GM18502 (cell line): ENCODE data around the gene C7.

Source experiments
- ATAC-seq: cut with Tn5 transposase; IDR thresholded peaks from one replicate; pipeline ENCODE4 v1.9.1; 2021; ENCODE audit warnings: mild to moderate bottlenecking; ENCODE audit not compliant: unreplicated experiment, poor library complexity

The C7 gene

DNA sequence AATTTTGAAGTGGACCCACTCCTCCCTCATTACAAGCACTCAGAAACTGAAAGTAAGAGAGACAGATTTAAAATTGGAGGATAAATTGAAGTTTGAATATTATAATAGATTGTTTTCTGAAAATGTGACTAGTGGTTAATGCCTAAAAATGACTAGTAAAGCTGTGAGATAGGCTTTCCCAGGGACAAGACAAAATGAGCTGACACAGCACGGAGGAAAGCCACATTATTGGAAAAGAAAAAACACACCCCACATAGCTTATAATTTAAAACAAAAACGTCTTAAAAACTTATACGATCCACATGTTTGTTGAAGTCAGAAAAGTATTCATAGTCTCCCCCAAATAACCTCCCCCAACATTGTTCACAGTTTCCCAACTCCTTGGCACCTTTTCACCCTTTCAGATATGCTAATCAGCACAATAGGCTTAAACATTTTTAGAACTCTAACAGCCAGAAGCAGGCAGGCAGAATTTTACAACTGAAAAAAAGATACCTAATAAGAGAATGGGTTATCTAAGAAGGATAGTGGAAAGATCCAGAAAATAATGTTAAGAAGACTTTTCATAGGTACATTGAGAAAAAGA is 6.1 kb downstream of the C7 start:
- no peak for ATAC-seq

DNA sequence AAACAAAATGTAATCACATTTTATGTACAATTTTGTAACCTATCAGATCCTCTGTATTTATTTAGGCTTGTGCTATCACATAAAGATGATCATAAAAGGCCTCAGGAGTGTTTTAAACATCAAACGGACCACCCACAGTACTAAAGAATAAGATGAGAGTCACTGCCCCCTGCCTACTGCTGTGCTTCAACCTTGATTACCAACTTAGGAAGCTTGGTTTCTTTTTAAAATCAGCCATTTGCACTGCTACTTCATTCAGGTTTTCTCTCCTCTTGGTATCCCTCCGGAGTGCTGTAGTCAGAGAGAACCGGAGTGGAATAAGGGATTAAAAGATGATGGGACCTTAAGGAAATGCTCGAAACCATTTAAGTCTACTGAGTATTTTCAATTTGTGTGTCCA is 6.9 kb downstream of the C7 start:
- ATAC-seq: no peak

DNA sequence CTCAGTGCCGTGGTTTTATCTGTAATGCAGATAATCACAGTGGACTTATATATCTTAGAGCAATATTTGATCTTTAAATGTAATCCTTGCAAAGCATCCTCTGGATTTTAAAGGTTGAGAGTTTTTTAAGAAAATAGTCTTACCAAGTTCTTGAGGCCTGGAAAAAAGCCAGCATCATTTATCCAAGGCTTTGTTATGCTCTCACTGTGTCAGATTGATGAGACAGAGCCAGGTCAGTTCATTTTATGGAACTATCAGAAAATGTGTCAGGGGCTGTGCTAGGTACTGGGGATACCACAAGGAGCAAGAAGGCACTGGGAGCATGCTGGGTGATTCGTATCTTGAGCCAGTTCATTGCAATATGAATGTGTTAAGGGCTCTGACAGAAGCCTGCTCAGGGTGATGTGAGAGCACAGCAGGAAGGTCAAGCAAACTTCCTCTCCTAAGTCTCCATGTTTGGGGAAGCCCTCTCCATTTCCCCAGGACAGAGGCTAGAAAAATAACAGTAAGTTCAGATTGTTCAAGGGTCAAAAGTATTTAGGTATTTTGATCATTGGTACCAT is 19.7 kb downstream of the C7 start:
- no peak for ATAC-seq

DNA sequence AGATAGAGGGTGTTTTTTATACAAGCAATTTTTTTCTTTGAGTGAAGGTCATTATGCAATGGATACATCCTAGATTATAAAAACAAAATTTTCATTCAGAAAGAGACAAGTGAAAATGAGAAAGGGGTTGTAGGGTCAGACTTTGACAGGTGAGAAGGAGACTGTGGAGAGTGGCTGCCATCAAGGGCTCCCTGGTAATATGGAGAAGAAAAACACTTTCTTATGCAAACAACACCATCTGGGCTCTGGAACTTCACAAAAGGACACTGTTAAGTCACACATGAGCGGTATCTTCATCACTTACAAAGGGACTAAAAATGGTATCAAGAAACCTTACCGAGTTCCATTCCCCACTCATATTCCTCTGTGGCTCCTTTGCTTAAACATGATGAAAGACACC is 23.5 kb downstream of the C7 start:
- no peak for ATAC-seq

DNA sequence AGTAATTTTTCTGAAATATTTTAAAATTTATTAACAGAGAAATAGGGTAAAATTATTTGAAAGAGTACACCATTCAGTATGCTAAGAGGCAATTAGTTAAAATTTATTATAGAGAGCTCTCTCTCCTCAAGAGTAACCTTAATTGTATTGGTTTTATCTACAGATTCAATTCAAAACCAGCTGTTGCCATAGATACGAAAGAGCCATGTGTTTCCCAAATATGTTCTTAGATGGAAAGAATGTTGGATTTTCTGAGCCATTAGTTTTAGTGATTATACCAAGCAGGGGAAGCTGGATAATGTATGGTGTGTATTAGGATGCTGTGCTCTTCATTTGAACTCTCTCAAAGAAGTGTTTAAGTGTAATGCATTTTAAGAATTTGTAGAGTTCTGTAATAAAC is 27.8 kb downstream of the C7 start:
- no peak for ATAC-seq

DNA sequence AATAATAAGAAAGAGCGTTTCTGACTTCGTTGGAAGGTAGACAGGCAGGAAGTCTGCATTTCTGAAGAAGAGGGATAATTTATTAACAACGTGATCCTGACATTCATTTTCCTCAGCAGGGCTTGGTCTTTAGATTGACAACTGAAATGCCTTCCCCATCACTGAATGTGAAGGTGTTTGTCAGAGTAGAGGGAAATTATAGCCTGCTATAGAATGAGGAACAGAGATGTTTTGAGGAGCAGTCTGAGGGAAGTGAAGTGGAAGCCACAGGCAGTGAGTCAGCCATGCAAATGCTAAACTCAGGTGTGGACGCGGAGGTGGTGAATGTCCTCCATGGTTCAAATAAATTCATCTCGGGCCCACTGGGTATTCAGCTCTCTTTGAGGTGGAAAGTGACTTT is 30.5 kb downstream of the C7 start:
- peak; percentile 50 for ATAC-seq

DNA sequence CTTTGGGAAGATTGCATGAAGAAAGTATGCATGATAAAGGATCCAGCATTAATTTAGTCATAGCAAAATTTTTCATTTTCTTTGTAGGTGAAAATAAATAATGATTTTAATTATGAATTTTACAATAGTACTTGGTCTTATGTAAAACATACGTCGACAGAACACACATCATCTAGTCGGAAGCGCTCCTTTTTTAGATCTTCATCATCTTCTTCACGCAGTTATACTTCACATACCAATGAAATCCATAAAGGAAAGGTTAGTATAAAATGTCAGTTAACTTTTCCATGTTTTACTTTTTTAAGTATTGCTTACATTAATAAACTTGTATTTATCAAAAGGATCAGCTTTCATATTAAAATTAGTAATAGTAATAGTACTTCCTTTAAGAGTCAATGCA is 35.8 kb downstream of the C7 start:
- ATAC-seq: no peak

DNA sequence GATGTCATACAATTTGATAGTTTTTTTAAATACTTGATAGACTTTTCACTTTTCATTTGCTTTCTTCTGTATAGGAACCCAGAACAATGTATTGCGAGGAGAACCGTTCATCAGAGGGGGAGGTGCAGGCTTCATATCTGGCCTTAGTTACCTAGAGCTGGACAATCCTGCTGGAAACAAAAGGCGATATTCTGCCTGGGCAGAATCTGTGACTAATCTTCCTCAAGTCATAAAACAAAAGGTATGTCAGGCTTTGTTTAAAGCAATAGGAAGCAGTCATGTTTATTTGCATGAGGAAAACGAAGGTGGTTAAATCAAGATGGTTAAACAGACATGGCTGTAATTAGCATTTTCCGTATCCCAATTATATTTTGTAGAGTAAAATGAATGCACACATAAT is 46.0 kb downstream of the C7 start:
- ATAC-seq: no peak

DNA sequence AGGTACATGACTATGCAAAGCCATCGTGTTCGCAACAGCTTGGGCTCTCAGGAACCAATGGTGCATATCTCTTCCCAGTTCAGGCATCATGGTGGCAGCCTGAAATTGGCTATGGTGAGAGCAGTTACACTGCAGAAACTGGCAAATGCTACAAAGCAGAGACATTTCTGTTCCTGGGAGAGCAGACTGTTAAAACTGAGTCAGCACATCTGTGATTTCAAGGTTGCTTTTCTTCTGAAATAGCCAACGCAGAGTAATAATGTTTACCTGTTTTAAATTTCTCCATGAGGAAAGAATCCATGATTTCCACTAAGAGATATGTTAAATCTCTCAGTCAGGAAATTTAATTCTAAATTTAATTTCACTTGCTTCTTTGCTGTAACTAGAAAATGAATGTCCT is 47.8 kb downstream of the C7 start:
- no peak for ATAC-seq

DNA sequence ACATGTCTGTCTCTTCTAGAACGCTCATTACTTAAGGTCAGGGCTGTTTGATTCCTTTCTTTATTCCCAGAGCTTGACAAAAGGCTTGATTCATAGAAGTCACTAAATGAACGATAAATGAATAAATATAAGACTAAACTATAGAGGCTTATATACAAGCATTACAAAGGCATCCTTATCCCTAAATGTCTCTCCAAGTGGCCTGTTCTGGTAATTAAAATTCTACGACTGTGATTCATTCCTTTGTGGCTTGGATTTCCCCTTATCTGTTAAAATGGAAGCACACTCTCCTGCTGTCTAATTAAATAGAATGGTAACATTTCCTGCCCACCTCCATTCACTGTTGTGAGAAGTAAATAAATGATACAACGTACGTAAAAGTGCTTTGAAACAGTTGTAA is 49.5 kb downstream of the C7 start:
- ATAC-seq: no peak

DNA sequence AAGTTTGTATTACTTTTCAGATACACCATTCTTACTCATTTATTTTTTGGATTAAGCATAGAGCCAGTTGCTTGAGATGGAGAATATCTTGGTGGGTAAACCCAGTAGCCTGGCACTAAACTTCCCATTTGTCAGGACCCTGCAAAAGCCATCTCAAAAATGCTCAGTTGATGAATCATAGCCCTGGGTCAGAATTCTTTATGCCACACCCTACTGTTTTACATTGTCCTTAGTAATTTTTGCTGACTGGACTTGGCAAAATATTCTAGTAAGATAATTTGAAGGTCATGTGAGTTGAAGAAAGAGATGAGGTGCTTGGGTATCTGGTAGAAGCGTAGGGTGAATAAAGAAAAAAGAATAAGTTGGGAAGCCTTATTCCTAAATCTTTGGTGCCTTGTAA is 50.7 kb downstream of the C7 start:
- no peak for ATAC-seq

DNA sequence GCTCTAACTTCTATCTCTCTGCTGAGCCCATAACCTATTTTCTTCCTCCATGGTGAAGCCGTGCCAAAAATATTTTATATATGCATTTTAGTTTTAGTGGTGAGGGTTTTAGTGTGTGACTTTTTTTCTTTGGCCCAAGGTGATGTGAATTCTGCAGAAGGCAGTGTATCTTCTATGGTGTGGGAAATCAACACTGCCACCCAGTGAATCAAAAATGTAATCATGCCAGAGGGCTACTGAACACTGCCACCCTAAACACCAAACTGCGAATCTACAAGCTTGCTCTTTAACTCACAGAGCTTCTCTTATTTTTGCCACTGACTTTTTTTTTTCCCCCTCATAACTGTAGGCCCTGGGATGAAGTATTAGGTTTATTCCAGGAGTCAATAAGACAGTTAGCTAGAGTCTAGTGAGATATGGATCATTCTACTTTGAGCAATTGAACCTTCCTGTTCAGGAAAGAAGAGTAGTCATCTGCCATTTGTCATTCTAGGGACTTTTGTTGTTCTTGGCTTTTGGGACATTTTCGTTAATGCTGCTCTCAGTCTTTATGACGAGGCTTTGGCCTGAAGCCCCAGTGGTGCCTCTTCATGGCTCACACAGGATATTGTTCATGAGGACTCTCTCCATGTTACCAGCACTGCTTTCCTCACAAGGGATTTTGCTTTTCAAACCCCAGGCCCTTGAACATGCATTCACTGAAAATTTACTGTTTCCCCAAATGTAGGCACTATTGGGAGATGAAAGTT is 53.1 kb downstream of the C7 start:
- ATAC-seq: no peak

DNA sequence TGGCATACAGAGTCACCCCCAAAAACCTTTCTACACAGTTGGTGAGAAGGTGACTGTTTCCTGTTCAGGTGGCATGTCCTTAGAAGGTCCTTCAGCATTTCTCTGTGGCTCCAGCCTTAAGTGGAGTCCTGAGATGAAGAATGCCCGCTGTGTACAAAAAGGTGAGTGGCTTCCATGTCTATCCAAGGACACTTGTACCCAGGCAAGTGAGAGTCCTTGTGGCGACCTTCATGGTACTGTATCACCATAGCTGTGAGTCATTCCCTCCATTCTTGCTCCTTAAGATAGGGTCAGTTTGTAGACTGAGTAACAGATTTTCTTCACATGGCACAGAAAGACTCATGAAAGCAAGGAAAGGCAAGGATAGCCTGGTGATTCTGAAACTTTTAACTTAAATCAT is 63.1 kb downstream of the C7 start:
- no peak for ATAC-seq

DNA sequence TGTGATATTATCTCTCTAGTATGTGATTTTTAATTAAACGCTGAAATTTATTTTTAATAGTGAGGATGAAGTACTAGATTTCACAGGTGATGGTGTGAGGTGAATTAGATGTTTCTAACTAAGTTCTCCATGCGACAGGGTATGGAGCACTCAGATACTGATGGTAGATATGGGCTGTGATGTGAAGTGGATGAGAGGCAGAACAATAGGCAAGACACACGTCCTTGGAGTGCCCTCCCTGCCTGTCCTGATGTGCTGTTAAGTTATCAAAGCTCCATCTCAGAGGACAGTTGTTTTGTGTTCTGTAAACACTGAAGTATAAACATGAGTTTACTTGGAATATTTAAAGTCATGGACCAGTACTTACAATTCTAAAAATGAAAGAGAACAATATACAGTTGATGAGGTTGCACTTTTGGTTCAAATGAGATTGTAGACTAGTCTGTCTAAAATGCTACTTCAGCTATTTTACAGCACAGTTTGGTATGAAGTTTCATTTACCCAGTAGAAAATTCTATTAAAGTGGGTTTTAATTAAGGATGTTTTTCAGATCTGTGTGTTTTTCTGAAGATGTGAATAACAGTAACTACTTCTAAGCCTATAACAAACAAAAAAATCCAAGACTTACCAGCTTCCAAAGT is 64.2 kb downstream of the C7 start:
- no peak for ATAC-seq

DNA sequence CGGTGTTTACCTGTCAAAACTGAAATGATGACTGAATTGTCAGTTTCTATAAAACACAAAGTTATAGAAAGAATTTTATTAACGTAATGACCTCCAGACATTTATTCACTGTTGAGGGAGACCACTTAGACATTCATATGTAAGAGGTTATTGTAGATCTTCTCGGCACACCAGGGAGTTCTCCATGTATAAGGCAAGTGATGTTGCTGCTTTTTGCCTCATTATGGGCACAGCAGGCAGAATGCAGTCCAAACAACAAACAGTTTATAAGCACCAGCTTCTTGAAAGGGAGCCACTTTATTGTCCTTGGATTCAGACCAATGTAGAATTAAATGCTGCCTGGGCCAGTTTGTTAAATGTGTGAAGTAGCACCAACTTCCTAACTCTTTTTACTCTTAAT is 66.7 kb downstream of the C7 start:
- no peak for ATAC-seq

DNA sequence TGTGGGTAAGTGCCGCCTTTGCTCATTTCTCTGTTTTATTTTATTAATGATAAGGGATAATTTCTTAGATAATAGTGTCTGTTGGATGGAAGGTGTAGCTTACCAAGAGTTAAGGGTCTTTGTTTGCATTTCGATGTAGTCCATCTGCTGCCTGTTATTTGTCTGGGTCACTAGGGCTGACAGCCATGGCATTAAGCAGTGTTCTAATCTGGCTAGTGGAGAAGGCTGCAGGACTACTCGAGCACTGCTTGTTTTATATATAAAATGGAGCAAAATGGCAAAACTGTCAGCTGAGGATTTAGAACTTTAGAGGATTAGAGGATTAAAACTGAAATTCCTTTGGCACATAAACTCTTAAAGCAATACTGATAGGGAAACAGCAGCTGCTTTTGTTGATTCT is 67.5 kb downstream of the C7 start:
- ATAC-seq: no peak

DNA sequence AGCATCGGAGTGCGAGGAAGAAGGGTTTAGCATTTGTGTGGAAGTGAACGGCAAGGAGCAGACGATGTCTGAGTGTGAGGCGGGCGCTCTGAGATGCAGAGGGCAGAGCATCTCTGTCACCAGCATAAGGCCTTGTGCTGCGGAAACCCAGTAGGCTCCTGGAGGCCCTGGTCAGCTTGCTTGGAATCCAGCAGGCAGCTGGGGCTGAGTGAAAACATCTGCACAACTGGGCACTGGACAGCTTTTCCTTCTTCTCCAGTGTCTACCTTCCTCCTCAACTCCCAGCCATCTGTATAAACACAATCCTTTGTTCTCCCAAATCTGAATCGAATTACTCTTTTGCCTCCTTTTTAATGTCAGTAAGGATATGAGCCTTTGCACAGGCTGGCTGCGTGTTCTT is 72.1 kb downstream of the C7 start:
- no peak for ATAC-seq

DNA sequence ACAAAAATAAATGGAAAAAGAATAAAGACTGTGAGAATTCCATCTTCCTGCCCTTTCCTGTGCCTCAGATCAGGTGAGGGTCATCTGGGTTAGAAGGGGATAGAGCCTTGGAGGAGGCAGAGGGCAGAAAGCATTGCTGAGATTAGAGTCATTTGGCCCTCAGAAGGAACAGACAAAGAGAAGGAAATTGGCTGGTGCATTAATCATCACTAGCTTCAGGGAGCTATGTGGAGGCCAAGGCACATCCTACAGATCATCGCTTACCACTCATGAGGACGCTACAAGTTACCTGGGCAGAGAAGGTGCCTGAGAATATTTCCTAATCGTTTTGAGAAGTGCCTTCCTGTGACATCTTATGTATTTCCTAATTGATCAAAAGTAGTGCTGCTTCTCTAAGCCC is 74.5 kb downstream of the C7 start:
- no peak for ATAC-seq

DNA sequence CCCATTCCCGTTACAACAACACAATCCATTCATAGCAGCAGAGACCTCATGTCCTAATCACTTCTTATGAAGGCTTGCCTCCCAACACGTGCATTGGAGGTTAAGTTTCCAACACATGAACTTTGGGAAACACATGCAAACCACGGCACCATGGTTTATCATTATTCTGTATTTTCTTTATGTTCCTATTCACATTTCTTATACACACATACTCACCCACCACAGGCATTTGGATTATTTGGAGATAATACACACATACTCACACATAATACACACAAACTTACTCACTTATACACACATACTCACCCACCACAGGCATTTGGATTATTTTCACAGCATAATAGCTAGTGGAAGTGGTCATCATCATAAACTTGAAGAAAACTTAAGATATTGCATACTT is 75.6 kb downstream of the C7 start:
- no peak for ATAC-seq

DNA sequence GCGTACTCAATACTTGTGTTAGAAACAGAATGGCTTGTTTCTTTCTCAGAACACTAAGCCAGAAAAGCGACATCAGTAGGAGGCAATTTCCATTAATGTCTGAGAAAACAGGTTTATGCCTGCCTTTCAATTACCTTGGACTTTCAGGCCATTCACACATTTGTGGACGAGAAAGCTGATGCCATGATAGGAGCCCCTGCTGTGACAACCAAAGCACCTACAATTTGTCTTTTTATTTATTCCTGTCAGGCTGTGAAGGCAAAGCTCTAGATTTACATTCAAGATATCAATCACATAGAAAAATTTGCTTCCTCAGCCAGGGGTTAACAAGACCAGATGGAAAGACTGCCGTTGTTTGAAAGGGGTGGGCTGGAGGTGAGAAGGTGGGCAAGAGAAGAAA is 76.2 kb downstream of the C7 start:
- no peak for ATAC-seq

DNA sequence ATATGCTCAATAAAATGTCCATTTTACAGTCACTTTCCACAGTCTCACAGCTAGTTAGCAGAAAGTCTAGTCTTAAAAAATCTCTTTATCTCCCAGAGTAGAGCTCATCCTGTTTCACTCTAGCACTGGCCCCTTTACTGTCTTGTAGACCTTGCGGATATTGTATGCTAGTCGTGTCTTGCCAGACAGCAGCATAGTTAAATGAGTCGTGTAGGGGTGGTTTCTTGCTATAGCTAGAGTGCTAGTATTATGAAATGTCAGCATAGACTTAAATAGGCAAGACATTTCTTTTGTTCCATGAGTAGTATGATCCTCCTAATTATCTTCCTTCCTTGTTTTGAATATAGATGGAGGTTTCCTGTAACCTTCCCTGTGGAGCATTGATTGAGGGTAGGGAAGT is 77.4 kb downstream of the C7 start:
- no peak for ATAC-seq

DNA sequence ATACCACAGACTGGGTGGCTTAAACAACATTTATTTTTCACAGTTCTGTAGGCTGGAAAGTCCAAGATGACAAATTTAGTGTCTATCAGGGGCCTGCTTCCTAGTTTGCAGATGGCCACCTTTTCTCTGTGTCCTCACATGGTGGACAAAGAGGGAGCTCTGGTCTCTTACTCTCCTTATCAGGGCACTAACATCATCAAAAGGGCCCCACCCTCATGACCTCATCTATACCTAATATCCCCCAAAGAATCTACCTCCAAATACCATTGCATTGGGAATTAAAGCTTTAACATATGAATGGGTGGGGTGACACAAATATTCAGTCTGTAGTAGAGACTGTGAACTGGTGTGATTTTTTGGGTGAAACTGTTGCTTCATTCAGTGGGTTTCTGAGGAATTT is 78.1 kb downstream of the C7 start:
- ATAC-seq: no peak
